ENCODE data around the gene NFE2L1. TPM values are rescaled to one million over a fixed set of nuclear protein-coding genes. Genes with fewer than 3 reads are reported as not detected.

Gene NFE2L1
- total and polyA plus RNA-seq, 2 of the 8 experiments (the other 6 are each of a cell fraction or from before 2014, with no cell fraction given): 140 to 143 TPM

DNA sequence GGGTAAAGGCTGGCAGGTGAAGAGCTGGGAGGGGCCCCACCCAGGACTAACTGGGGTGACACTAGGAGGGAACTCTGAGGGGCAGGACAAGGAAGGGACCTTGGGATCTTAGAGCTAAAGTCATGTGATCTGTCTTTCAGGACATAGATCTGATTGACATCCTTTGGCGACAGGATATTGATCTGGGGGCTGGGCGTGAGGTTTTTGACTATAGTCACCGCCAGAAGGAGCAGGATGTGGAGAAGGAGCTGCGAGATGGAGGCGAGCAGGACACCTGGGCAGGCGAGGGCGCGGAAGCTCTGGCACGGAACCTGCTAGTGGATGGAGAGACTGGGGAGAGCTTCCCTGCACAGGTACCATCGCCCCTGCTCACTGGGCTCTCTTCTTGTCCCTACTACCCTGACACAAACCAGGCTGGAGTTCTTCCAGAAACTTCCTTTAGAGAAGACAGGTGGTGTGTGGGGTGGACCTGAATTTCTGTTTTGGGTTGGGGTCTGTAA lies 8.1 kb downstream of the NFE2L1 start:
- Histone ChIP-seq H2BK20ac (ENCODE audit: low read length) (0 out of 2 replicates have a peak overlapping the region, but pooled peaks have one; percentile 16), H2AK5ac (ENCODE audit: low read depth, low read length) (peak overlapping the region; percentile 91), H3K4me1 (replicated peaks in 1 of 4; ENCODE audit: control insufficient read depth in 3 of 4, insufficient read depth in 4 of 4, low read length in 3 of 4) (peaks cover 16 to 49% (median 29%) of the 10 kb centered on the region in 4 experiments), H3K56ac (replicated peaks; ENCODE audit: insufficient read length, low read depth, low read length) (peak overlapping the region; percentile 27), H3K4me2 (ENCODE audit: insufficient read depth in 1 of 2, low read depth in 2 of 2, low read length in 2 of 2) (peak overlapping the region; percentile 89 to 90), H3K9ac (replicated peaks in 1 of 4; ENCODE audit: extremely low read depth in 1 of 4, low read depth in 3 of 4, low read length in 3 of 4) (peak overlapping the region in 3 of 4 experiments; percentile 51 to 88 (median 73); a peak in 6 of 7 replicates), H3K4me3 (ENCODE audit: extremely low read depth in 1 of 4, insufficient read depth in 2 of 4, low read depth in 3 of 4, low read length in 4 of 4) (peak overlapping the region; percentile 79 to 98 (median 84); a peak in 7 of 8 replicates), H3K27ac (ENCODE audit: low read depth, low read length) (peak overlapping the region; percentile 88), H2BK15ac (ENCODE audit: low read length) (peak overlapping the region; percentile 48; the same call in 1 of the 2 replicates), H4K20me1 (replicated peaks in 1 of 2; ENCODE audit: control insufficient read depth in 1 of 2, insufficient read depth in 2 of 2, low read length in 2 of 2) (peaks cover 12 to 31% of the 10 kb centered on the region in 2 experiments), H2BK120ac (replicated peaks; ENCODE audit: low read depth, low read length) (peak overlapping the region; percentile 57), H2BK5ac (ENCODE audit: low read depth, low read length) (peak overlapping the region; percentile 99), H2BK12ac (ENCODE audit: low read depth, low read length) (peak overlapping the region; percentile 98), H3K79me2 (ENCODE audit: control insufficient read depth in 1 of 2, insufficient read depth in 2 of 2, low read length in 2 of 2) (peaks cover 13 to 78% of the 10 kb centered on the region in 2 experiments), H3K36me3 (ENCODE audit: control insufficient read depth in 2 of 4, insufficient read depth in 4 of 4, low read length in 3 of 4) (peaks cover 27 to 68% (median 46%) of the 10 kb centered on the region in 4 experiments), H4K8ac (ENCODE audit: extremely low read depth, insufficient read depth, low read length) (no peak overlapping the region; the same call in 1 of the 2 replicates), H3K18ac (ENCODE audit: extremely low read depth, low read length) (peak overlapping the region; percentile 88), H3K79me1 (ENCODE audit: low read depth, low read length) (peaks cover 14% of the 10 kb centered on the region), H3K23ac (ENCODE audit: insufficient read length) (no peak overlapping the region), H4K5ac (ENCODE audit: insufficient read length, low read depth, low read length) (peak overlapping the region; percentile 48), H3K9me3 (ENCODE audit: insufficient read depth in 2 of 2, low read depth in 1 of 2, low read length in 1 of 2) (no peaks in the 10 kb centered on the region), H3K27me3 (replicated peaks in 1 of 4; ENCODE audit: control insufficient read depth in 3 of 4, extremely low read depth in 1 of 4, insufficient read depth in 3 of 4, low read length in 3 of 4) (no peaks in the 10 kb centered on the region), H3K4ac (replicated peaks; ENCODE audit: insufficient read length, low read depth, low read length) (peak overlapping the region; percentile 5), H4K91ac (replicated peaks; ENCODE audit: insufficient read length, low read length) (peak overlapping the region; percentile 70), H2AFZ (ENCODE audit: low read length) (no peak overlapping the region), H3K23me2 (ENCODE audit: low read depth, low read length) (peaks cover 6% of the 10 kb centered on the region; the same call in 1 of the 2 replicates), H3K14ac (ENCODE audit: insufficient read length) (no peak overlapping the region)
- 83% methylated on average over 10 of the region's 10 CpGs; no CpG with 5 or more reads in 1 of the 2 experiments for WGBS, 2 experiments (ENCODE audit: extremely low coverage in 1 of 2, insufficient coverage in 1 of 2, insufficient read length in 1 of 2, insufficient replicate concordance in 2 of 2, low coverage in 1 of 2, low lambda C conversion rate in 2 of 2, missing lambda C conversion rate in 1 of 2)
- ChIA-PET CTCF (ENCODE audit: partially characterized antibody) (interaction anchor here (0.6 to 14.5 kb wide), 13 partner anchors 9 to 207 kb away, joined by 3 to 203 read pairs (median 5); partner anchors contain the start of gene SNX11), POLR2A (ENCODE audit: partially characterized antibody) (interaction anchor here (0.5 to 41.8 kb wide), 24 partner anchors 10 to 762 kb away, joined by 3 to 1227 read pairs (median 4); partner anchors contain the start of genes CBX1, CDK5RAP3, COPZ2 and NFE2L1)
- TF ChIP-seq SIRT6 (IDR thresholded peaks at IDR 0.05; ENCODE audit: low read length) (no peak), TAF1 (IDR thresholded peaks at IDR 0.05; ENCODE audit: low read depth, low read length) (no peak)
- DNase-seq (ENCODE audit: low read depth in 1 of 2, low spot score in 2 of 2): no peak
- no peak for FAIRE-seq

All from H1 (cell line).